Right lobe of liver (tissue), 6 donors: Measurements from ENCODE around the gene CAPS. TPM values are rescaled to one million over a fixed set of nuclear protein-coding genes. Genes with fewer than 3 reads are reported as not detected.
A peak's percentile ranks its signal among the peaks of the same experiment; 100 is the strongest.
"Not testable (repeated sequence)": the region's sequence is repeated elsewhere in the genome, so short reads cannot be mapped to it uniquely, and the experiment has no call there.

Experiments
- ATAC-seq, 4 donors: fragments of 200-7000 bp; cut with Tn5 transposase; one replicate each; pipeline ENCODE4 v1.9.1; 2020; ENCODE audit warnings: mild to moderate bottlenecking in 4 of 4, moderate library complexity in 4 of 4
- DNase-seq, 3 donors: peaks; one replicate each; pipeline ENCODE4 v3.0.0-alpha.2; 2020
- H3K27ac ChIP-seq, 3 donors: fragments of 200-600 bp; one replicate each; pipeline ENCODE4 v1.8.0; 2022
- H3K27me3 ChIP-seq, 2 donors: fragments of 200-600 bp; one replicate each; pipeline ENCODE4 v1.8.0; 2022
- H3K36me3 ChIP-seq, 4 donors: fragments of 200-600 bp; sonication (generic) in 1 of 4; one replicate each; pipeline versions ENCODE4 v1.5.1 to v1.8.0; 2017 to 2022; ENCODE audit warnings: control low read depth in 1 of 4
- H3K4me1 ChIP-seq, 4 donors: fragments of 200-600 bp; sonication (generic) in 1 of 4; one replicate each; pipeline versions ENCODE4 v1.5.1 to v1.8.0; 2017 to 2022; ENCODE audit warnings: control low read depth in 1 of 4
- H3K4me3 ChIP-seq, 3 donors: fragments of 200-600 bp; one replicate each; pipeline ENCODE4 v1.8.0; 2022
- H3K9me3 ChIP-seq, 4 donors: fragments of 200-600 bp; sonication (generic) in 1 of 4; one replicate each; pipeline versions ENCODE4 v1.5.1 to v1.8.0; 2017 to 2022; ENCODE audit warnings: control low read depth in 1 of 4
- POLR2A ChIP-seq: fragments of 450-650 bp; IDR thresholded peaks from one replicate; pipeline ENCODE4 v1.6.1; 2017; ENCODE audit warnings: antibody characterized with exemption, mild to moderate bottlenecking
- WGBS: methylation state at CpG from one replicate; pipeline ENCODE4 v1.1.6; 2018; ENCODE audit warnings: low coverage, low lambda C conversion rate; ENCODE audit not compliant: insufficient coverage; ENCODE audit errors: missing lambda C conversion rate; 5-methylcytosine and 5-hydroxymethylcytosine counted together
- intact Hi-C, 2 donors: fragments of 100-400 bp; cut with DNase I; formaldehyde crosslinking; loops; one replicate each; pipeline versions ENCODE4 v1.11.2 to v1.14.1; 2022
- total RNA-seq, 6 experiments: library from RNA; depleted of rRNA in 2 of 6; stranded (reverse); fragments of >200 nt in 2 of 6; fragmentation: NEBNext Ultra II Directional in 3 of 6; extraction: Animal tissue kit (Norgen Biotek cat#: 25700) in 3 of 6; gene quantifications; one replicate each; pipeline versions ENCODE4 v1.1.0 to v1.2.4, GENCODE V29; 2016 to 2023
- TF ChIP-seq, protein P1 (sequence below), 4 donors: fragments of 200-600 bp in 3 of 4; fragments of 450-650 bp in 1 of 4; IDR thresholded peaks; one replicate each; pipeline versions ENCODE4 v1.5.1 to v1.8.0; 2016 to 2022; ENCODE audit warnings: antibody characterized with exemption in 4 of 4, mild to moderate bottlenecking in 2 of 4
- donor health status: DM: no; HTN: yes; CAD: no.
- donor health status: DM: no; HTN: no; CAD: no.
- donor health status: DM: no; HTN: no; CAD: no.
- donor health status: DM: no; HTN: yes; CAD: no.
- donor health status: DM: no; HTN: yes; CAD: no.

The CAPS gene
- total RNA-seq, 6 experiments from 2014 or later: 1.1 to 7.9 (median 5.0) TPM

DNA sequence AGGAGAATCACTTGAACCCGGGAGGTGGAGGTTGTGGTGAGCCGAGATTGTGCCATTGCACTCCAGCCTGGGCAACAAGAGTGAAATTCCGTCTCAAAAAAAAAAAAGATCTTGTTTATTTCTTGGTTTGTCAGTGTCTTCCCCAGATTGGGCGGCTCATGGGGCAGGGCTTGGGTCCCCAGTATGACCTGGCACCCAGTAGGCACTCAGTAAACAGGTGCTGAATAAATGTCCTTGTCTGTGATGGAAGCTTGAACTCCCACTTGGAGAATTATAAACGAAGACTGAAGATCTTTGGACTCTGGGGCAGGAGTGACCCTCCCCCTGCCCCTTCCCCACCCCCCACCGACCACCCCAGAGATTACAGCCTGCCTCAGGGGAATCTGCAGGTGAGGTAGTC, 33.9 kb upstream of the CAPS start:
- Histone ChIP-seq H3K27me3 (no peaks in the 10 kb centered on the region), H3K27ac (peak overlapping the region; percentile 47 to 76 (median 67))
- TF ChIP-seq POLR2A: no peak
- TF ChIP-seq, protein P1, sequence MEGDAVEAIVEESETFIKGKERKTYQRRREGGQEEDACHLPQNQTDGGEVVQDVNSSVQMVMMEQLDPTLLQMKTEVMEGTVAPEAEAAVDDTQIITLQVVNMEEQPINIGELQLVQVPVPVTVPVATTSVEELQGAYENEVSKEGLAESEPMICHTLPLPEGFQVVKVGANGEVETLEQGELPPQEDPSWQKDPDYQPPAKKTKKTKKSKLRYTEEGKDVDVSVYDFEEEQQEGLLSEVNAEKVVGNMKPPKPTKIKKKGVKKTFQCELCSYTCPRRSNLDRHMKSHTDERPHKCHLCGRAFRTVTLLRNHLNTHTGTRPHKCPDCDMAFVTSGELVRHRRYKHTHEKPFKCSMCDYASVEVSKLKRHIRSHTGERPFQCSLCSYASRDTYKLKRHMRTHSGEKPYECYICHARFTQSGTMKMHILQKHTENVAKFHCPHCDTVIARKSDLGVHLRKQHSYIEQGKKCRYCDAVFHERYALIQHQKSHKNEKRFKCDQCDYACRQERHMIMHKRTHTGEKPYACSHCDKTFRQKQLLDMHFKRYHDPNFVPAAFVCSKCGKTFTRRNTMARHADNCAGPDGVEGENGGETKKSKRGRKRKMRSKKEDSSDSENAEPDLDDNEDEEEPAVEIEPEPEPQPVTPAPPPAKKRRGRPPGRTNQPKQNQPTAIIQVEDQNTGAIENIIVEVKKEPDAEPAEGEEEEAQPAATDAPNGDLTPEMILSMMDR (IDR thresholded peaks at IDR 0.05): no peak

DNA sequence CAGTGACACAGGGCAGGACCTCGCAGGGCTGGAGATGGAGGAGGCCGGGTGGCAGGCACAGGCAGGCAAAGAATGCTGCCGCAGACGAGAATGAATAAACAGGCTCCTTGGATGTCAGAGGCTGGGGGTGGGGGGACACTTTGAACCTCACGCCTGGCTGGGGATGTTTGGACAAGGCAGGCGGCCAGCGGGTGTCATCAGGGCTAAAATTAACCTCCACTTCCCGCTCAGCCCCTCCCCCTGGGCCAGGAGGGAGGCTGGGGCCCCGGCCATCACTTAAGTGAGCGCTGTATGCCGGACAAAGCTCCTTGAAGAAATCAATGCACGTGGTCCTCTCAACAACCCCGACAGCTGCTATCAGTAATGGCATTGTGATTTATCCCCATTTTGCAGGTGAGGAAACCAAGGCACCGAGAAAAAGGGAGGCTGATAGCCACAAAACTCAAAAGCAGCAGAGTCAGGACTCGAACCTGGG, 33.4 kb upstream of the CAPS start:
- no peak for TF ChIP-seq POLR2A
- TF ChIP-seq, protein P1 (IDR thresholded peaks at IDR 0.05): no peak
- Histone ChIP-seq H3K27me3 (no peaks in the 10 kb centered on the region), H3K9me3 (no peaks in the 10 kb centered on the region), H3K27ac (peak overlapping the region; percentile 47 to 76 (median 67)), H3K36me3 (no peaks in the 10 kb centered on the region), H3K4me3 (no peak overlapping the region), H3K4me1 (peaks cover 0 to 30% (median 11%) of the 10 kb centered on the region in 4 donors)
- ATAC-seq: peak; percentile 87 to 94 (median 90)
- peak; percentile 84 to 88 (median 86) for DNase-seq
- intact Hi-C loops: no loop called here
- WGBS: 20% methylated on average over 10 of the region's 15 CpGs

More for the DNA sequence above, 33.9 kb upstream of the CAPS start:
- intact Hi-C loops: no loop called here
- H3K4me3 ChIP-seq: no peak overlapping the region
- ATAC-seq (peak; percentile 11 to 50 (median 44)), DNase-seq (no peak)
- WGBS: 24% methylated on average over 4 of the region's 6 CpGs
- H3K4me1 ChIP-seq: peaks cover 0 to 30% (median 11%) of the 10 kb centered on the region in 4 donors
- no peaks in the 10 kb centered on the region for H3K36me3 ChIP-seq
- no peaks in the 10 kb centered on the region for H3K9me3 ChIP-seq

DNA sequence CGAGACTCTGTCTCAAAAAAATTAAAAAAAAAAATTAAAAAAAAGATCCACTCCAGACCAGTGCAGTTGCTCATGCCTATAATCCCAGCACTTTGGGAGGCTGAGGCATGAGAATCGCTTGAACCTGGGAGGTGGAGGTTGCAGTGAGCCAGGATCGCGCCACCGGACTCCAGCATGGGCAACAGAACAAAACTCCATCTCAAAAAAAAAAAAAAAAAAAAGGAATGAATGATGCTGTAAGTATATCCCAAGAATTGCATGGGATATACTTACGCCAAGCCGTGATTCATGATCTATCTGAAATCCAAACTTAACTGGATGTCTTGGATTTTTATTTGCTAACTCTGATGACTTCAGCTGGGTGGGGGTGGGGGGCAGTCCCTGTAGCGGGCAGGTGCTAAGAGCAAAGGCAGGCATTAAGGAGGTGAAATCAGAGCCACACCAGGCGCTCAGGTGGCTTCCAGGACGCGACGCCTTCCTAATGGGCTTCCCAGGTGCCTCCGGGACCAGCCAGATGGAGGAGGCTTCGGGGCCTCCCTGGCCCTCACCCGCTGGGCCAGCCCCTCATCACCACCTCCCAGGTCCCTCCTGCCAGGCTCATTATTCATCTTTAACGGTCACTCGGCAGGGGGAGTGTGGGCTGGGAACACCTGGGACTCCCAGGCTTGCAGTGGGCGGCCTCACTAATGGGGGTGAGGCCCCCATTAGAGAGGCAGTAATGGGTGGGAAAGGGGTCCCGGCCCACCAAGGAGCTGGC, 32.3 kb upstream of the CAPS start:
- H3K36me3 ChIP-seq: no peaks in the 10 kb centered on the region

DNA sequence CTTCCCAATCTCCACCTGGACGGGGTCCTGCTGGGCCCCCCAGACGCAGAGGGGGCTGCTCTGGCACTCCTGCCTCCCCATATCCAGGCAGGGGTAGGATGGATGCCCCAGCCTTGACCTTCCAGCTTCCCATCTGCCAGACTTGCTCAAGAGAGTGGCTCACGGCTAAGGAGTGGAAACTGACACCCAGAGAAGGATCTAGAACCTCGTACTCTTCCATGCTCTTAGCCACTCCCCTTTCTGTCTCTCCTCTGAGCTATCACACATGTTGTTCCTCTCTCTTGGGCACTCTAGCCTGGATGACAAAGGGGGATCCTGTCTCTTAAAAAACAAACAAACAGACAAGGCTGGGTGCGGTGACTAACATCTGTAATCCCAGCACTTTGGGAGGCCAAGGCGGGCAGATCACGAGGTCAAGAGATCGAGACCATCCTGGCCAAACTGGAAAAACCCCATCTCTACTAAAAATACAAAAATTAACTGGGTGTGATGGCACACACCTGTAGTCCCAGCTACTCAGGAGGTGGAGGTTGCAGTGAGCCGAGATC, 31.6 kb upstream of the CAPS start:
- no peak for ATAC-seq
- Histone ChIP-seq H3K9me3 (no peaks in the 10 kb centered on the region), H3K27ac (no peak overlapping the region), H3K4me1 (peaks cover 0 to 30% (median 11%) of the 10 kb centered on the region in 4 donors), H3K4me3 (no peak overlapping the region), H3K36me3 (no peaks in the 10 kb centered on the region), H3K27me3 (no peaks in the 10 kb centered on the region)
- TF ChIP-seq, protein P1 (IDR thresholded peaks at IDR 0.05): no peak
- TF ChIP-seq POLR2A: no peak
- no peak for DNase-seq
- intact Hi-C loops: no loop called here
- WGBS: 59% methylated on average over 7 of the region's 9 CpGs

More for the DNA sequence above, 32.3 kb upstream of the CAPS start:
- no peaks in the 10 kb centered on the region for H3K27me3 ChIP-seq
- no peak overlapping the region for H3K4me3 ChIP-seq
- H3K9me3 ChIP-seq: no peaks in the 10 kb centered on the region
- no peak for DNase-seq
- intact Hi-C loops: no loop called here
- TF ChIP-seq, protein P1 (IDR thresholded peaks at IDR 0.05): no peak
- no peak for TF ChIP-seq POLR2A
- ATAC-seq: no peak
- peak overlapping the region in 2 of 3 donors; percentile 67 to 76 for H3K27ac ChIP-seq
- peaks cover 0 to 30% (median 11%) of the 10 kb centered on the region in 4 donors for H3K4me1 ChIP-seq
- WGBS: 75% methylated on average over 9 of the region's 19 CpGs

DNA sequence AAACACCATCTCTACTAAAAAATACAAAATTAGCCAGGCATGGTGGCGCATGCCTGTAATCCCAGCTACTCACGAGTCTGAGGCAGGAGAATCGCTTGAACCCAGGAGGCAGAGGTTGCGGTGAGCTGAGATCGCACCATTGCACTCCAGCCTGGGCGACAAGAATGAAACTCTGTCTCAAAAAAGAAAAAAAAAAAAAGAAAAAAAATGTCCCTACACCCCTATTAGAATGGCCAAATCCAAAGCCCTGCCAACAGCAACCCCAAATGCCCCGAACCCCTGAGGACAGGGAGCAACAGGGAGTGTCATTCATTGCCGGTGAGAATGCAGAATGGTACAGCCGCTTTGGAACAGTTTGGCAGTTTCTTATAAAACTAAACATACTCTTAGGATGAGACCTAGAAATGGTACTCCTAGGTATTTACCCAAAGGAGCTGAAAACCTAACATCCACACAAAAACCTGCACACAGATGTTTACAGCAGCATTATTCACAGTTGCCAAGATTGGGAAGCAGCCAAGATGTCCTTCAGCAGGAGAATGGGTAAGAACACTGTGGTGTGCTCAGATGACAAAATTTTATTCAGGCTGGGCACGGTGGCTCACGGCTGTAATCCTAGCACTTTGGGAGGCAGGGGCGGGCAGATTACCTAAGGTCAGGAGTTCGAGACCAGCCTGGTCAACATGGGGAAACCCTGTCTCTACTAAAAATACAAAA, 30.7 kb upstream of the CAPS start:
- H3K4me3 ChIP-seq, H3K27ac ChIP-seq, intact Hi-C loops, H3K36me3 ChIP-seq, H3K27me3 ChIP-seq, H3K9me3 ChIP-seq, DNase-seq: not testable (repeated sequence)
- peaks cover 0 to 30% (median 11%) of the 10 kb centered on the region in 4 donors for H3K4me1 ChIP-seq
- peak; percentile 28 to 58 (median 45) for ATAC-seq
- WGBS: 33% methylated on average over 7 of the region's 13 CpGs

DNA sequence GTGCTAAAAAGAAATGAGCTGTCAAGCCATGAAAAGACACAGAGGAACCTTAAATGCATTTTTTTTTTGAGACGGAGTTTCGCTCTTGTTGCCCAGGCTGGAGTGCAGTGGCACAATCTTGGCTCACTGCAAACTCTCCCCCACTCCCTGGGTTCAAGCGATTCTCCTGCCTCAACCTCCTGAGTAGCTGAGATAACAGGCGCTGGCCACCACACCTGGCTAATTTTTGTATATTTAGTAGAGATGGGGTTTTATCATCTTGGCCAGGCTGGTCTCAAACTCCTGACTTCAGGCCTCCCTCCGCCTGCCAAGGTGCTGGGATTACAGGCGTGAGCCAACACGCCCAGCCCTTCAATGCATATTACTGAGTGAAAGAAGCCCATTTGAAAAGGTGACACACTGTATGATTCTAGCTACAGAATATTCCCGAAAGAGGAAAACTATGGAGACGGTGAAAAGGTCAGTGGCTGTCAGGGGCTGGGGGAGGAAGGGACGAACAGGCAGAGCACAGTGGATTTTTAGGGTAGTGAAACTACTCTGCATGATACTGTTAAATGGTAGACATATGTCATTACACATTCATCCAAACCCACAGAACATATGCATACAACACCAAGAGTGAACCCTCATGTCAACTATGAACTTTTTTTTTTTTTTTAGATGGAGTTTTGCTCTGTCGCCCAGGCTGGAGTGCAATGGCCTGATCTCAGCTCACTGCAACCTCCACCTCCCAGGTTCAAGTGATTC, 29.8 kb upstream of the CAPS start:
- intact Hi-C loops, H3K27ac ChIP-seq, ATAC-seq, H3K27me3 ChIP-seq, H3K36me3 ChIP-seq, H3K4me3 ChIP-seq, DNase-seq, H3K9me3 ChIP-seq: not testable (repeated sequence)
- peaks cover 0 to 27% (median 11%) of the 10 kb centered on the region in 4 donors for H3K4me1 ChIP-seq
- 81% methylated on average over 11 of the region's 11 CpGs for WGBS
